HFFc6 (cell line): ENCODE data around the gene FRMD3. TPM values are rescaled to one million over a fixed set of nuclear protein-coding genes. Genes with fewer than 3 reads are reported as not detected.

Source experiments
- DNase-seq: peaks from one replicate; pipeline ENCODE4 v3.0.0-alpha.2; 2018
- H3K27ac Mint-ChIP-seq: 2 replicates; pipeline ENCODE4 v1.8.0; 2020; ENCODE audit warnings: mild to moderate bottlenecking, mixed read lengths
- H3K27me3 Mint-ChIP-seq: 2 replicates; pipeline ENCODE4 v1.8.0; 2021; ENCODE audit warnings: mild to moderate bottlenecking, moderate library complexity, mixed read lengths; ENCODE audit not compliant: insufficient read depth
- H3K36me3 Mint-ChIP-seq: 2 replicates; pipeline ENCODE4 v1.8.0; 2021; ENCODE audit warnings: low read depth, mixed read lengths
- H3K4me1 Mint-ChIP-seq: 2 replicates; pipeline ENCODE4 v1.8.0; 2020; ENCODE audit warnings: low read depth, mixed read lengths
- H3K4me3 Mint-ChIP-seq: 2 replicates; pipeline ENCODE4 v1.8.0; 2020; ENCODE audit warnings: mild to moderate bottlenecking, moderate library complexity, mixed read lengths
- H3K9me3 Mint-ChIP-seq: 2 replicates; pipeline ENCODE4 v1.8.0; 2020; ENCODE audit warnings: mild to moderate bottlenecking, mixed read lengths
- CTCF ChIP-seq: fragments of 200-600 bp; sonication (generic); IDR thresholded peaks from 2 replicates; pipeline ENCODE4 v1.5.0; 2021; ENCODE audit warnings: antibody characterized with exemption, mild to moderate bottlenecking
- total RNA-seq, 6 experiments: library from RNA; stranded (reverse); fragmentation: NEBNext Ultra II Directional; extraction: Animal tissue kit (Norgen Biotek cat#: 25700); gene quantifications; 2 replicates in 1 of 6; 3 replicates in 5 of 6; pipeline ENCODE4 v1.2.3, GENCODE V29; 2021

FRMD3 gene
- total RNA-seq, 6 experiments from 2014 or later = 4.0 to 14.9 (median 12.7) TPM

DNA sequence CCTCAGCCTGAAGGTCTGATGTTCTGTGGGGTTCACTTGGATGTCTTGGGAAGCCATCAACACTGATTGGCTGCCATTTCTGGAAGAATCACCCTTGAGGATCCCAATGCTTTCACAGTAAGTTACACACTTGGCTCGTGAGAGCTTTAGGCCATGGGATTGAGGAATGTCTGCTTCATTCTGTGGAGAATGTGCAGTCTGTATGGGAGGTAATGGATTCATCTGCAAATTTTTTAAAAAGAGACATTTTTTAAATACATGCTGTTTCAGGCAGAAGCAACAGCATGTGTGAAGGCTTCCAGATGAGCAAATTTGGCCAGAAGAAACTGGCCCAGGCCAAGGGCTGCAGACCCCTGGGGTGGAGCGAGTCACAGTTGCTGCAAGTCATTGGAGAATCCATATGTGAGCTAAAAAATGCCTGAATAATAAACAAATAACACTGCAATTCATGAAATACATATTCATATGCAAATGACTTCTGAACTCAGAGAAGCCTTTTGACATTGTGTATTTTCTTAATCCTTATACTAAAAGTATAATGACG lies 328.9 kb downstream of the FRMD3 start:
- Mint-ChIP-seq H3K9me3 (no peaks in the 10 kb centered on the region), H3K4me1 (peaks cover 5% of the 10 kb centered on the region; the same call in 1 of the 2 replicates), H3K27me3 (peaks cover 14% of the 10 kb centered on the region), H3K4me3 (no peak overlapping the region), H3K27ac (no peak overlapping the region), H3K36me3 (no peaks in the 10 kb centered on the region)
- DNase-seq = no peak
- TF ChIP-seq CTCF = no peak

DNA sequence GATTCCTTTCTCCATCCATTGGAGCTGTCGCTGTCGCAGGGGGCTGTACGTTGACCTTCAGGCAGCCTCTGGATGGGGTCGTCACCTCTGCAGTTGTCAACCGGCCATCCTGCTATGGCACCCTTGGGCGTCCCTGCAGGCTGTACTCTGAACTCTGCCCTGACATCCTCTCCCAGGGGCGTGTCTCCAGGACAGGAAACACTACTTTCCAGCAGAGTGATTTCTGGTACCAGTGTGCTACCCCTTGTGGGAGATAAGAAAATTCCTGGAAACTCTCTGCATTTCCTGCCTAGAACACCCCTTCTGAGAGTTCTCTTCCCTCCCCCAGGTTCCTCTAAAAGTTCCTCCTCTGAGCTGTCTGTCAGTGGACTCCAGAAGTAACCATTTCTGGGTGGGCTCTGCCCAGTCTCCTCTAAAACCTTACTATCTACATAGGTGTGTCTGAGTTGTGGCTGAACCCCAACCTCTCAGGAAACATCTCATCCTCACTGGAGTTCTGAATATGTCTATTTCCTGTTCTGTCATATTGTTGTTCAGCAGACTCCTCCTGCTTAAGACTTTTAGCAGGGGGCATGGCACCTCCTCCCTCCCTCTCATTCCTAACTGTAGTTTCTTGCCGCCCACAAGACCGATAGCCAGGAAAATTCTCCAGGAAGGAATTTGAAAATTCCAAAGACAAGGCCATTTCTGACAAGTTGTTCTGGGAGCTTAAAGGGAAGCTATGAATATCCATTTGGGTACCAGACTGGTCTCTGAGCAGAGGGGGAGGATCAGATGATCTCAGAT lies 329.9 kb downstream of the FRMD3 start:
- H3K27me3 Mint-ChIP-seq = peaks cover 14% of the 10 kb centered on the region
- no peak for DNase-seq
- H3K4me3 Mint-ChIP-seq = no peak overlapping the region
- peaks cover 5% of the 10 kb centered on the region; the same call in 1 of the 2 replicates for H3K4me1 Mint-ChIP-seq
- H3K27ac Mint-ChIP-seq = no peak overlapping the region
- TF ChIP-seq CTCF = no peak
- no peaks in the 10 kb centered on the region for H3K9me3 Mint-ChIP-seq
- H3K36me3 Mint-ChIP-seq = no peaks in the 10 kb centered on the region

DNA sequence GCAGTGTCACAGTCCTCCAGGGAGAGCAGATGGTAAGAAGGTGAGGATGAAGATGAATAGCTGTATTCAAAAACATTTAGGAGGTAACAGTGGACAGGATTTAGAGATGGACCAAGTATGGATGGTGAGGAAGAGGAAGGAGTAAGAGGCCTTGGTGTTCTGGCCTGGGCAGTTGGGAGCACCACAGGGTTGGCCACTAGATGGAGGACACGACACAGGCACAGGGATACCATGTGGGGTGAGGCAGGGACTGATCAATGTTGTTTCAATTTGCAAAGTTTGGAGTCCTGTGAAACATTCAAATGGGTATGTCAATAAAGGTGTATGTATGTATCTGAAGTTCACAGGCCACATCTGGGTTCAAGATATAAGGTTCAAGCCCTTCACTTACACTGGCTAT lies 334.2 kb downstream of the FRMD3 start:
- H3K9me3 Mint-ChIP-seq = no peaks in the 10 kb centered on the region
- peaks cover 15% of the 10 kb centered on the region for H3K27me3 Mint-ChIP-seq
- H3K4me1 Mint-ChIP-seq = peaks cover 5% of the 10 kb centered on the region; the same call in 1 of the 2 replicates
- DNase-seq = no peak
- H3K27ac Mint-ChIP-seq = no peak overlapping the region
- no peaks in the 10 kb centered on the region for H3K36me3 Mint-ChIP-seq
- H3K4me3 Mint-ChIP-seq = no peak overlapping the region
- no peak for TF ChIP-seq CTCF

DNA sequence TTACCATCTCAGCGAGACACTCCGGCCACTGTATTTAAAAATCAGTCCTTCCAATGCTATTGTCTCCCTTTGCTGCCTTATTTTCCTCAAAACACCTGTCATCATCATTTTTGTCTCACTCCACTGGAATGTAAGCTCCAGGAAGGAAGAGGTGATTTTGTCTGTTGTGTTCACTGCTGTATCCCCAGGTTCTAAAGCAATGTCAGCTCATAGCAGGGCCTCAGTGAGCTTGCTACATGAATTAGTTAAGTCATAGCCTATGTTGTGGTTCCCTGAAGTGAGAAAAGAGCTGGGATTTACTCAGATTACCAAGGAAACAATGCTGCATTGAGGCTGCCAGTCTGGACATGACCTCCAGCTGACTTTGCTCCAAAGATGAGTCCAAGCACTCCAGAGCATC lies 337.7 kb downstream of the FRMD3 start:
- TF ChIP-seq CTCF = no peak
- no peaks in the 10 kb centered on the region for H3K36me3 Mint-ChIP-seq
- no peaks in the 10 kb centered on the region for H3K9me3 Mint-ChIP-seq
- H3K4me3 Mint-ChIP-seq = no peak overlapping the region
- no peak overlapping the region for H3K27ac Mint-ChIP-seq
- no peaks in the 10 kb centered on the region for H3K4me1 Mint-ChIP-seq
- DNase-seq = no peak
- peaks cover 14% of the 10 kb centered on the region for H3K27me3 Mint-ChIP-seq

DNA sequence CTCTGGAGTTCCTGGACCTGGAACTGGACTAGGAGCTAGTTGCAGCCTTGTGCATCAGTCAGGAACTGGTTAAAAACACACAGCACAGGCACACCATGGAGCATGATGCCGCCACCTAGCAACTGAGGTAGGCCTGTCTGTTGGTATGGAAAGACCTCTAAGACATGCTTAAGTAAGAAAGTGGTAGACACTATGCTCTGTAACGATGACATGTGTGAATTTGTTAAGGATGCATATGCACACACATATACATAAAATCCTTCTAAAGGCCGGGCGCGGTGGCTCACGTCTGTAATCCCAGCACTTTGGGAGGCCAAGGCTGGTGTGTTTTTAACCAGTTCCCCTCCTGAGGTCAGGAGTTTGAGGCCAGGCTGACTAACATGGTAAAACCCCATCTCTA lies 338.4 kb downstream of the FRMD3 start:
- no peak for TF ChIP-seq CTCF
- no peak overlapping the region for H3K27ac Mint-ChIP-seq
- H3K4me3 Mint-ChIP-seq = no peak overlapping the region
- H3K9me3 Mint-ChIP-seq = no peaks in the 10 kb centered on the region
- H3K27me3 Mint-ChIP-seq = peaks cover 11% of the 10 kb centered on the region
- H3K36me3 Mint-ChIP-seq = no peaks in the 10 kb centered on the region
- no peak for DNase-seq
- no peaks in the 10 kb centered on the region for H3K4me1 Mint-ChIP-seq
